ENCODE results near the gene IL1RL1.

- no peak for TF ChIP-seq CTCF (IDR thresholded peaks at IDR 0.05)
- no peak for TF ChIP-seq POLR2A (IDR thresholded peaks at IDR 0.05)
These were observed 8.9 kb upstream of the IL1RL1 start for GRCh38 chr2:102302458-102302857.

Data from esophagus squamous epithelium (tissue), 4 donors.